Neural progenitor cell (in vitro differentiated cells): ENCODE results near the gene SLCO3A1. TPM values are rescaled to one million over a fixed set of nuclear protein-coding genes. Genes with fewer than 3 reads are reported as not detected.

Experiments
- DNase-seq: peaks from one replicate; pipeline ENCODE4 v3.0.0-alpha.2; 2016; ENCODE audit warnings: low spot score
- H2AFZ ChIP-seq: fragments of 200-600 bp; sonication (generic); replicated peaks from 2 replicates; pipeline ENCODE4 v1.6.1; 2016; ENCODE audit warnings: antibody characterized with exemption
- H3F3A ChIP-seq: fragments of 200-600 bp; sonication (generic); 2 replicates; pipeline ENCODE4 v1.6.1; 2016; ENCODE audit warnings: antibody characterized with exemption, low read depth
- H3K27ac ChIP-seq: fragments of 200-600 bp; sonication (generic); 2 replicates; pipeline ENCODE4 v1.5.1; 2016; ENCODE audit warnings: mild to moderate bottlenecking
- H3K27me3 ChIP-seq: fragments of 200-600 bp; sonication (generic); 2 replicates; pipeline ENCODE4 v1.6.1; 2016; ENCODE audit warnings: mild to moderate bottlenecking, moderate library complexity
- H3K36me3 ChIP-seq: fragments of 200-600 bp; sonication (generic); 2 replicates; pipeline ENCODE4 v1.5.1; 2016
- H3K4me1 ChIP-seq: fragments of 200-600 bp; sonication (generic); 2 replicates; pipeline ENCODE4 v1.6.1; 2016; ENCODE audit warnings: mixed run types
- H3K4me2 ChIP-seq: fragments of 200-600 bp; sonication (generic); 2 replicates; pipeline ENCODE4 v1.6.1; 2016
- H3K4me3 ChIP-seq: fragments of 200-600 bp; sonication (generic); 2 replicates; pipeline ENCODE4 v1.5.1; 2016
- H3K79me2 ChIP-seq: fragments of 200-600 bp; sonication (generic); 2 replicates; pipeline ENCODE4 v1.6.1; 2016; ENCODE audit warnings: low read depth
- H3K9ac ChIP-seq: fragments of 200-600 bp; sonication (generic); 2 replicates; pipeline ENCODE4 v1.6.1; 2016
- H3K9me3 ChIP-seq: fragments of 200-600 bp; sonication (generic); 2 replicates; pipeline ENCODE4 v1.5.1; 2016; ENCODE audit warnings: low read depth
- H4K20me1 ChIP-seq: fragments of 200-600 bp; sonication (generic); 2 replicates; pipeline ENCODE4 v1.6.1; 2016; ENCODE audit warnings: low read depth
- H3K27ac Mint-ChIP-seq: 3 replicates; pipeline ENCODE4 v1.8.0; 2021; ENCODE audit warnings: mixed read lengths
- H3K27me3 Mint-ChIP-seq: 2 replicates; pipeline ENCODE4 v1.8.0; 2022; ENCODE audit warnings: low read depth, mild to moderate bottlenecking, inconsistent platforms, moderate library complexity, mixed read lengths; ENCODE audit not compliant: insufficient read depth
- H3K36me3 Mint-ChIP-seq: 3 replicates; pipeline ENCODE4 v1.8.0; 2021; ENCODE audit warnings: mixed read lengths
- H3K4me1 Mint-ChIP-seq: 3 replicates; pipeline ENCODE4 v1.8.0; 2021; ENCODE audit warnings: mixed read lengths
- H3K4me3 Mint-ChIP-seq: 3 replicates; pipeline ENCODE4 v1.8.0; 2021; ENCODE audit warnings: mild to moderate bottlenecking, moderate library complexity, mixed read lengths
- H3K9me3 Mint-ChIP-seq: 3 replicates; pipeline ENCODE4 v1.8.0; 2020; ENCODE audit warnings: mixed read lengths
- CTCF ChIP-seq: fragments of 200-600 bp; sonication (generic); IDR thresholded peaks from 2 replicates; pipeline ENCODE4 v1.5.1; 2017; ENCODE audit warnings: antibody characterized with exemption, mild to moderate bottlenecking
- EZH2 ChIP-seq: fragments of 200-600 bp; sonication (generic); IDR thresholded peaks from 2 replicates; pipeline ENCODE4 v1.6.1; 2017; ENCODE audit warnings: antibody characterized with exemption, mild to moderate bottlenecking, moderate library complexity
- EZH2phosphoT487 ChIP-seq: fragments of 200-600 bp; sonication (generic); IDR thresholded peaks from 2 replicates; pipeline ENCODE4 v1.6.1; 2017; ENCODE audit warnings: antibody characterized with exemption
- total RNA-seq: library from RNA; depleted of rRNA; stranded (reverse); fragments of >200 nt; gene quantifications from 2 replicates; pipeline ENCODE4 v1.2.3, GENCODE V29; 2015; ENCODE audit warnings: low replicate concordance

SLCO3A1 gene
- total RNA-seq, 1 donor from 2014 or later: 6.6 TPM

- H3K4me3 Mint-ChIP-seq: no peak overlapping the region
- peak overlapping the region; percentile 72 for H3K27ac Mint-ChIP-seq
These were observed 250.6 kb downstream of the SLCO3A1 start for GRCh38 chr15:92104072-92104471.

GRCh38 chr15:92105611-92106010, 252.1 kb downstream of the SLCO3A1 start:
- peak overlapping the region; percentile 58 for H3K27ac Mint-ChIP-seq

More at GRCh38 chr15:92104072-92104471, 250.6 kb downstream of the SLCO3A1 start:
- Mint-ChIP-seq H3K36me3 (no peaks in the 10 kb centered on the region), H3K9me3 (peaks cover 3% of the 10 kb centered on the region), H3K4me1 (peaks cover 49% of the 10 kb centered on the region), H3K27me3 (peaks cover 5% of the 10 kb centered on the region)
- no peak for TF ChIP-seq EZH2
- TF ChIP-seq EZH2phosphoT487: no peak
- TF ChIP-seq CTCF: no peak
- H2AFZ ChIP-seq: no peak overlapping the region
- H3K27ac ChIP-seq: no peak overlapping the region
- peaks cover 48% of the 10 kb centered on the region for H3K4me1 ChIP-seq
- no peak overlapping the region for H3K4me3 ChIP-seq
- H3K79me2 ChIP-seq: no peaks in the 10 kb centered on the region
- no peaks in the 10 kb centered on the region for H4K20me1 ChIP-seq
- no peaks in the 10 kb centered on the region for H3K9me3 ChIP-seq
- DNase-seq: peak; percentile 33
- H3K36me3 ChIP-seq: no peaks in the 10 kb centered on the region
- peak overlapping the region; percentile 24 for H3K4me2 ChIP-seq
- H3K27me3 ChIP-seq: no peaks in the 10 kb centered on the region
- H3F3A ChIP-seq: peaks cover 6% of the 10 kb centered on the region
- no peak overlapping the region for H3K9ac ChIP-seq

GRCh38 chr15:92107510-92107909, 254.0 kb downstream of the SLCO3A1 start:
- Mint-ChIP-seq H3K36me3 (no peaks in the 10 kb centered on the region), H3K4me3 (no peak overlapping the region), H3K27me3 (peaks cover 8% of the 10 kb centered on the region), H3K9me3 (no peaks in the 10 kb centered on the region), H3K27ac (no peak overlapping the region), H3K4me1 (peaks cover 45% of the 10 kb centered on the region)
- H3K9me3 ChIP-seq: no peaks in the 10 kb centered on the region
- no peaks in the 10 kb centered on the region for H3K27me3 ChIP-seq
- DNase-seq: no peak
- H3K9ac ChIP-seq: no peak overlapping the region
- TF ChIP-seq EZH2phosphoT487: no peak
- no peak for TF ChIP-seq EZH2
- no peak for TF ChIP-seq CTCF
- H3K27ac ChIP-seq: no peak overlapping the region
- no peak overlapping the region for H3K4me3 ChIP-seq
- no peaks in the 10 kb centered on the region for H3K79me2 ChIP-seq
- H3K4me2 ChIP-seq: no peak overlapping the region
- peaks cover 34% of the 10 kb centered on the region for H3K4me1 ChIP-seq
- no peaks in the 10 kb centered on the region for H3K36me3 ChIP-seq
- no peak overlapping the region for H2AFZ ChIP-seq
- H3F3A ChIP-seq: peaks cover 6% of the 10 kb centered on the region
- no peaks in the 10 kb centered on the region for H4K20me1 ChIP-seq

More at GRCh38 chr15:92105611-92106010, 252.1 kb downstream of the SLCO3A1 start:
- peaks cover 6% of the 10 kb centered on the region for H3F3A ChIP-seq
- no peaks in the 10 kb centered on the region for H3K36me3 ChIP-seq
- H3K9me3 ChIP-seq: no peaks in the 10 kb centered on the region
- no peaks in the 10 kb centered on the region for H3K79me2 ChIP-seq
- H3K4me2 ChIP-seq: no peak overlapping the region
- DNase-seq: no peak
- Mint-ChIP-seq H3K36me3 (no peaks in the 10 kb centered on the region), H3K4me1 (peaks cover 45% of the 10 kb centered on the region), H3K4me3 (no peak overlapping the region), H3K9me3 (no peaks in the 10 kb centered on the region), H3K27me3 (peaks cover 10% of the 10 kb centered on the region)
- TF ChIP-seq EZH2phosphoT487: no peak
- TF ChIP-seq EZH2: no peak
- TF ChIP-seq CTCF: no peak
- no peaks in the 10 kb centered on the region for H3K27me3 ChIP-seq
- no peak overlapping the region for H3K4me3 ChIP-seq
- no peak overlapping the region for H3K9ac ChIP-seq
- H3K4me1 ChIP-seq: peaks cover 48% of the 10 kb centered on the region
- H4K20me1 ChIP-seq: no peaks in the 10 kb centered on the region
- H3K27ac ChIP-seq: no peak overlapping the region
- no peak overlapping the region for H2AFZ ChIP-seq
